ENCODE data around the gene RFK. TPM values are rescaled to one million over a fixed set of nuclear protein-coding genes. Genes with fewer than 3 reads are reported as not detected.

The RFK gene
- total and polyA plus RNA-seq, 2 of the 13 experiments (the other 11 are each of a cell fraction or from before 2014, with no cell fraction given), result 18.2 to 37.2 TPM

- TF ChIP-seq, protein P1, sequence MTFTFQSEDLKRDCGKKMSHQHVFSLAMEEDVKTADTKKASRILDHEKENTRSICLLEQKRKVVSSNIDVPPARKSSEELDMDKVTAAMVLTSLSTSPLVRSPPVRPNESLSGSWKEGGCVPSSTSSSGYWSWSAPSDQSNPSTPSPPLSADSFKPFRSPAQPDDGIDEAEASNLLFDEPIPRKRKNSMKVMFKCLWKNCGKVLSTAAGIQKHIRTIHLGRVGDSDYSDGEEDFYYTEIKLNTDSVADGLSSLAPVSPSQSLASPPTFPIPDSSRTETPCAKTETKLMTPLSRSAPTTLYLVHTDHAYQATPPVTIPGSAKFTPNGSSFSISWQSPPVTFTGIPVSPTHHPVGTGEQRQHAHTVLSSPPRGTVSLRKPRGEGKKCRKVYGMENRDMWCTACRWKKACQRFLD (CRISPR knock-in tag; IDR thresholded peaks at IDR 0.05; ENCODE audit: borderline replicate concordance), result peak; percentile 1; the same call in 1 of the 2 replicates
- TF ChIP-seq ZNF549 (CRISPR knock-in tag; IDR thresholded peaks at IDR 0.05) (no peak), ZNF691 (CRISPR knock-in tag; IDR thresholded peaks at IDR 0.05; ENCODE audit: borderline replicate concordance, low read depth) (no peak), ZBTB7A (CRISPR knock-in tag; IDR thresholded peaks at IDR 0.05) (no peak; the same call in 1 of the 2 replicates), ZC3H4 (CRISPR knock-in tag; IDR thresholded peaks at IDR 0.05; ENCODE audit: borderline replicate concordance) (no peak), KAT8 (CRISPR knock-in tag; IDR thresholded peaks at IDR 0.05) (peak; percentile 59), HNRNPLL (IDR thresholded peaks at IDR 0.05; ENCODE audit: low read depth, low read length, poor library complexity, severe bottlenecking) (peak; percentile 91), AHR (CRISPR knock-in tag; IDR thresholded peaks at IDR 0.05) (no peak; the same call in 1 of the 2 replicates), KLF9 (CRISPR knock-in tag; IDR thresholded peaks at IDR 0.05; ENCODE audit: low read depth) (no peak), ZNF670 (CRISPR knock-in tag; IDR thresholded peaks at IDR 0.05; ENCODE audit: borderline replicate concordance) (no peak; the same call in 1 of the 2 replicates)
- TF ChIP-seq, protein P2, sequence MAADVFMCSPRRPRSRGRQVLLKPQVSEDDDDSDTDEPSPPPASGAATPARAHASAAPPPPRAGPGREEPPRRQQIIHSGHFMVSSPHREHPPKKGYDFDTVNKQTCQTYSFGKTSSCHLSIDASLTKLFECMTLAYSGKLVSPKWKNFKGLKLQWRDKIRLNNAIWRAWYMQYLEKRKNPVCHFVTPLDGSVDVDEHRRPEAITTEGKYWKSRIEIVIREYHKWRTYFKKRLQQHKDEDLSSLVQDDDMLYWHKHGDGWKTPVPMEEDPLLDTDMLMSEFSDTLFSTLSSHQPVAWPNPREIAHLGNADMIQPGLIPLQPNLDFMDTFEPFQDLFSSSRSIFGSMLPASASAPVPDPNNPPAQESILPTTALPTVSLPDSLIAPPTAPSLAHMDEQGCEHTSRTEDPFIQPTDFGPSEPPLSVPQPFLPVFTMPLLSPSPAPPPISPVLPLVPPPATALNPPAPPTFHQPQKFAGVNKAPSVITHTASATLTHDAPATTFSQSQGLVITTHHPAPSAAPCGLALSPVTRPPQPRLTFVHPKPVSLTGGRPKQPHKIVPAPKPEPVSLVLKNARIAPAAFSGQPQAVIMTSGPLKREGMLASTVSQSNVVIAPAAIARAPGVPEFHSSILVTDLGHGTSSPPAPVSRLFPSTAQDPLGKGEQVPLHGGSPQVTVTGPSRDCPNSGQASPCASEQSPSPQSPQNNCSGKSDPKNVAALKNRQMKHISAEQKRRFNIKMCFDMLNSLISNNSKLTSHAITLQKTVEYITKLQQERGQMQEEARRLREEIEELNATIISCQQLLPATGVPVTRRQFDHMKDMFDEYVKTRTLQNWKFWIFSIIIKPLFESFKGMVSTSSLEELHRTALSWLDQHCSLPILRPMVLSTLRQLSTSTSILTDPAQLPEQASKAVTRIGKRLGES (CRISPR knock-in tag; IDR thresholded peaks at IDR 0.05; ENCODE audit: borderline replicate concordance), result no peak
- TF ChIP-seq, protein P3, sequence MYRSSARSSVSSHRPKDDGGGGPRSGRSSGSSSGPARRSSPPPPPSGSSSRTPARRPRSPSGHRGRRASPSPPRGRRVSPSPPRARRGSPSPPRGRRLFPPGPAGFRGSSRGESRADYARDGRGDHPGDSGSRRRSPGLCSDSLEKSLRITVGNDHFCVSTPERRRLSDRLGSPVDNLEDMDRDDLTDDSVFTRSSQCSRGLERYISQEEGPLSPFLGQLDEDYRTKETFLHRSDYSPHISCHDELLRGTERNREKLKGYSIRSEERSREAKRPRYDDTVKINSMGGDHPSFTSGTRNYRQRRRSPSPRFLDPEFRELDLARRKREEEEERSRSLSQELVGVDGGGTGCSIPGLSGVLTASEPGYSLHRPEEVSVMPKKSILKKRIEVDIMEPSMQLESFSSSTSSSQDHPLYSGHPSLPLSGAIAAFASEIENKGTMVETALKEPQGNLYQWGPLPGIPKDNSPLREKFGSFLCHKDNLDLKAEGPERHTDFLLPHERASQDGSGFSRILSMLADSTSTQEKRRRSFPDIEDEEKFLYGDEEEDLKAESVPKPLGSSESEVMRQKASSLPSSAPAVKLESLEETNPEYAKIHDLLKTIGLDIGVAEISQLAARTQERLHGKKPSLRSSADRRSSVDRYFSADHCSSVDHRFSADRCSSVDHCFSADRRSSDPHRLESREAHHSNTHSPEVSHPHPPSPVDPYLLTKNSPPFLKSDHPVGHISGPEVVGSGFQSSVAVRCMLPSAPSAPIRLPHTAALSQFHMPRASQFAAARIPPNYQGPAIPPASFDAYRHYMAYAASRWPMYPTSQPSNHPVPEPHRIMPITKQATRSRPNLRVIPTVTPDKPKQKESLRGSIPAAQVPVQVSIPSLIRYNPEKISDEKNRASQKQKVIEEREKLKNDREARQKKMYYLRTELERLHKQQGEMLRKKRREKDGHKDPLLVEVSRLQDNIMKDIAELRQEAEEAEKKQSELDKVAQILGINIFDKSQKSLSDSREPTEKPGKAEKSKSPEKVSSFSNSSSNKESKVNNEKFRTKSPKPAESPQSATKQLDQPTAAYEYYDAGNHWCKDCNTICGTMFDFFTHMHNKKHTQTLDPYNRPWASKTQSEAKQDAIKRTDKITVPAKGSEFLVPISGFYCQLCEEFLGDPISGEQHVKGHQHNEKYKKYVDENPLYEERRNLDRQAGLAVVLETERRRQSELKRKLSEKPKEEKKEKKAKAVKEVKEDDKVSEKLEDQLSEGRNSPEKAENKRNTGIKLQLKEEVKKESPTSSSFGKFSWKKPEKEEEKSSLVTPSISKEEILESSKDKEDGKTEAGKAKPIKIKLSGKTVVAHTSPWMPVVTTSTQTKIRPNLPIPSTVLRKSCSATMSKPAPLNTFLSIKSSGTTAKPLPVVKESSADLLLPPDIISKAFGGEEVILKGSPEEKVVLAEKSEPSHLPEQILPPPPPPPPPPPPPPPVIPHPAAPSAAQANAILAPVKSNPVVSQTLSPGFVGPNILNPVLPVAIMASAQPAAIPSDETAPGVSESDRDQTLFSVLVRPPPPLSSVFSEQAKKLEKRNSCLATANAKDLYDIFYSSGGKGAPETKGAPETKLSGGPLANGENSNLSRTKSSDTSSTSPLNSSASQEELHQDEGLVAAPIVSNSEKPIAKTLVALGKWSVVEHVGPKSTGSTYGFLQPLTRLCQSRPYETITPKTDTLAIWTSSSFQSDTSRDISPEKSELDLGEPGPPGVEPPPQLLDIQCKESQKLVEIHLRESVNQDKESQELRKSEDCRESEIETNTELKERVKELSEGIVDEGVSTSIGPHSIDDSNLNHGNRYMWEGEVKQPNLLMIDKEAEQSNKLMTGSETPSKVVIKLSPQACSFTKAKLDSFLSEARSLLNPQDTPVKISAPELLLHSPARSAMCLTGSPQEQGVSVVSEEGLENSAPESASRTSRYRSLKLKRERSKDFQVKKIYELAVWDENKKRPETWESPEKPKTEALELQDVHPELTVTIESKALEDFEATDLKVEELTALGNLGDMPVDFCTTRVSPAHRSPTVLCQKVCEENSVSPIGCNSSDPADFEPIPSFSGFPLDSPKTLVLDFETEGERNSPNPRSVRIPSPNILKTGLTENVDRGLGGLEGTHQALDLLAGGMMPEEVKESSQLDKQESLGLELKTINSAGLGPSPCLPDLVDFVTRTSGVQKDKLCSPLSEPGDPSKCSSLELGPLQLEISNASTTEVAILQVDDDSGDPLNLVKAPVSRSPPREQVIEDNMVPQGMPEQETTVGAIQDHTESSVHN (CRISPR knock-in tag; IDR thresholded peaks at IDR 0.05), result no peak
These were observed at the start of gene RFK (continued) for GRCh38 chr9:76394195-76394959.

Data from HepG2 (cell line).